Measurements from ENCODE around the gene RPS6KC1. TPM values are rescaled to one million over a fixed set of nuclear protein-coding genes. Genes with fewer than 3 reads are reported as not detected.
"Not testable (repeated sequence)": the region's sequence is repeated elsewhere in the genome, so short reads cannot be mapped to it uniquely, and the experiment has no call there.

The RPS6KC1 gene
- polyA plus RNA-seq, 5 donors, result 18.4 to 27.8 (median 24.5) TPM

DNA sequence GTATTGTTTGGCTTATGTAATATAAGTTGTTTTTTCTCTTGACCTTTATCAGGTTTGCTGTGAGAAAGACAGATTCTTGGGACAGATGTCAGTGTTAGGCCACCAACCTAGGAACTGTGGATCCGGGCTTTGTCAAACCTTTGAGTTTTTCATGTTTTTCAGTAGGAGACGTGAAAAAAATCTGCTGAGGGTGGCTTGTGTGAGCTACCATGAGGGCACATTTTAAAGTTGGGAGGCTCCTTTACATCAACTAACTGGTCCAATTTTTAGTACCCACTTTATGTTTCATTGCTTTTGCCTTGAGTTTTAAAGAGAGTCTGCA lies 801 bp downstream of the RPS6KC1 start:
- DNase-seq, result no peak

DNA sequence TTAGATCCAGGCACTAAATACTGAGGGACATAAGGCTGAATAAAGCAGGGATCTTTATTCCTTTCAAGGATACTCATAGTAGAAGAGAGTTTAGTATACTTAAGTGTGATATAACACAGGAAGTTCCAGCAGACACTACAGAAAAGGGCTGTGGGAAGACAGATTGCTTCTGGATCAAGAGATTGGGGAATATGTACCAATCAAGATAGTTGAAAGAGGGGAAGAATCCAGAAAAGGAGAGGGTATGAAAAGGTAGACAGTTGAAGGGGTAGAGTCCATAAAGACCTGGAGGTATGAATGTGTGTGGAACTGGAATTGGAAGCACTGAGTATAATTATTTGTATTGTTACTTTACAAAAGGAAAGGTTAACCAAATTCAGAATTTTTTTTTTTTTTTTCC lies 2.4 kb downstream of the RPS6KC1 start:
- no peak for DNase-seq

DNA sequence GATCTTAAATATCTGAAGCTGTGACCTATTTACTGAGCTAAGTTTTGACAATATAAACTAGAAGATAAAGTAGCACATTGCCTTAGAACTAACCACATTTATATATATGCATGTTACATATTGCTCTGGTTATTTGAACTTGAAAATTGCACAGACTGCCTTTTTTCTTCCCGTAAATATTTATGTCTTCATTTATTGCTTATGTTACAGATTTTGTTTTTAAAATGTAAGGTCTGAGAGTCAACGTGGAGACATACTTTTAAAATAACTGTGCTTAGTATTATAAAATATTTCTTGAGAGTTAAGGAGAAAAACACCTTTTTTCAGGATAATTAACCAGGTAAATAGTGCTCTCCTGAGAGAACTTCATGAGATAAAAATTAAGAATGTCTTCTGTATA lies 3.1 kb downstream of the RPS6KC1 start:
- no peak for DNase-seq

DNA sequence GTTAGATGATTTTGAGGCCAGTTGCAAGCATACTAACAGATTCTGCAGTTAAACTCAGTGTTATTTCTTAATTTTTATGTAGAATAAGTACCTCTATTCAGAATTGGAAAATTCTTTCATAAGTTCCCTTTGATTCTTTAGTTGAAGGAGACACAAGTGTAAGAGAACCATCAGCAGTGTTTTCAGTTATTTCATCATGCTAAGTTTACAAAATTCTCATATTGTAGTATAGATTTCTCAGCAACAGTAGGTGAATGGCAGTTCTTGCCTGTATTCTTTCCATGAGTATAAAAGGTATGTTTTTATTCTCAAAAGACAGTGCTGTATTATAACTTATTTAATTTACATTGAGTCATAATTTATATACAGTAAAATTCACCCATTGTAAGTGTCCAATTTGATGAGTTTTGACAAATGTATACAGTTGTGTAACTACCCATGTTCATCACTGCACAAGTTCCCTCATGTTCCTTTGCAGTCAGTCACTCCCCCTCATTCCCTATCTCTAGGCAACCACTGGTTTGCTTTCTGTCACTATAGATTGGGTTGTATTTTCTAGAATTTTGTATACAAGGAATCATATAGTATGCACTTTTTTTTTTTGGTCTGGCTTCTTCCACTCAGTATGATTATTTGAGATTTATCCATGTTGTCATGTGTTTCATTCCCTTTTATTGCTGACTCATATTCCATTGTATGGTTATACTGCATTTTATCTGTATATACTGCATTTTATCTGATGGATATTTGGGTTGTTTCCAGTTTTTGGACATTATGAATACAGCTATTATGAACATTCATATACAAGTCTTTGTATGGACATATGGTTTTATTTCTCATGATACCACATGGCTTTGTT lies 3.9 kb downstream of the RPS6KC1 start:
- DNase-seq, result no peak

DNA sequence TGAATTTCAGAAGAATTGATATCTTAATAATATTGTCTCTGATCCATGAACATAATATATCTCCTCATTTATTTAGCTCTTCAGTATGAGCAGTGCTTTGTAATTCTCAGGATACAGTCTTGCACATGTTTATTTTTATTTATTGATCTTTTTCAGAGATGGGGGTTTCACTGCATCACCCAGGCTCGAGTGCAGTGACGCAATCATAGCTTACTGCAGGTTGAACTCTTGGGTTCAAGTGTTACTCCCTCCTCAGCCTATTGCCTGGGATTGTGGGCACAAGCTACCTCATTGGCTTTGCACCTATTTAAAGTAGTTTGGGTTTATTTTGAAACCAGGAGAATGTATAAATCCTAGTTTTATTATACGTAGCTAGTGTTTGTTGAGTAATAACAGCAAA lies 4.7 kb downstream of the RPS6KC1 start:
- DNase-seq, result no peak

GRCh38 chr1:213057264-213058059 lies 6.4 kb downstream of the RPS6KC1 start:
- no peak for DNase-seq

DNA sequence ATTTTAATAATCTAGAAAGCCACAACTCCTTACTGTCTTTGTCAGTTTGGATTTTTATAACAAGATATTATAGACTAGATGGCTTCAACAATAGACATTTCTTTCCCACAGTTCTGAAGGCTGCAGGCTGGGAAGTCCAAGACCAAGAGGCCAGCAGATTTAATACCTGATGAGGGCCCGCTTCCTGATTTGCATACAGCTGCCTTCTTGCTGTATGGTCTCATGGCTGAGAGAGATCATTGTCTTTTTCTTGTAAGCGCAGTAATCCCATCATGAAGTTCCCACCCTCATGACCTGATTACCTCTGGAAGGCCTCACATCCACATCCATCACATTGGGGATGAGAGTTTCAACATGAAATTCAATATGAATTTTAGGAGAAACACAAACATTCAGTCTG lies 9.8 kb downstream of the RPS6KC1 start:
- DNase-seq, result no peak

- DNase-seq, result no peak
Observed at GRCh38 chr1:213061263-213061662, 10.2 kb downstream of the RPS6KC1 start.

DNA sequence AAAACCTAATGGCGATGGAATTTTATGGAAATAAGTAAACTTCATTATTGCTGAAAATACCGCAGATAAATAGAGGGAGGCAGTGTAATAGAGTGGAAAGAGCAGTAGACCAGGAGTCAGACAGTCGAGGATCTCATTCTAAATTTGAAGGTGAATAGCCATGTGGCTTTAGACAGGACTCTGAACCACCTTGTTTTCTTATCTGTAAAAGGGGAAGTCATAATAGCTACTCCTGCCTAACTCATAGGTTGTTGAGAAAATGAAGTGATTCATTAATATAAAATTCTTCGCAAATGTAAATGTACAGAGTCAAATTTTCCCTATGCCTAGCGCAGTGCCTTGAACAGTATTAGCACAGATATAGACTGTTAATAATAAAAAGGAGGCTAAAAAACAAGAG lies 14.8 kb downstream of the RPS6KC1 start:
- DNase-seq, result no peak

- DNase-seq, result no peak
Observed at GRCh38 chr1:213066363-213066762, 15.3 kb downstream of the RPS6KC1 start.

GRCh38 chr1:213067352-213067751 lies 16.3 kb downstream of the RPS6KC1 start:
- no peak for DNase-seq

DNA sequence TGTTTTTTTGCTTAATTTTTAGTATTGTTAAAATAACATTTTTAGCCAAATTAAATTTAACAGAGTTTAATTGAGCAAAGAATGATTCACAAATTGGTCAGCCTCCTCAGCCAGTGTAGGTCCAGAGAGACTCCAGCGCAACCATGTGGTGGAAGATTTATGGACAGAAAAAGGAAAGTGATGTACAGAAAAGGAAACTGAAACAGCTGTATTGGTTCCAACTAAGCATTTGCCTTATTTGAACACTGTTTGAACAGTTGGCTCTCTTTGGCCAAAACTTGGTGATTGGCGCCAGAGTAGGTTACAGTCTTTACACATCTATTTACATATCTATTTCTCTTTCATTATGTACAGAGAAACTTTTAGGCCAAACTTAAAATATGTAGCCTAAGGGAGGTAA lies 19.4 kb downstream of the RPS6KC1 start:
- DNase-seq, result peak in 1 of 2 donors; percentile 35

DNA sequence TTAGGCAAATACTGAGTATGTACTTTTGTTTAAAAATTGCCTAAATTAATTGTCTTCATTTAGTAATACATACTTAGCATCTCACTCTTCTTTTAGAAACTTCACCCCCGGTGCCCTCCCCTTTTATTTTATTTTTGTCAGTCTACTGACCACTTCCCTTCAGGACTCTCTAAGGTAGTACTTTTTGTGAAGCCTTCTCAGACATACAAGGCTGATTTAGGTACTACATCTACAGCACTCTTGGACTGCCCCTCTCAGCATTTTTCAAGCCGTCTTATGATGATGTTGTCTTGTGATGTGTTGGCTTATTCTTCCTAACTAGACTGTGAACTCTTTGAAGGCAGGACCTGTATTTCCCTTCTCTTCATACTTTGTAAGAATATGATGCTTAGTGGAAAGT lies 24.7 kb downstream of the RPS6KC1 start:
- no peak for DNase-seq

- DNase-seq, result no peak
Observed at GRCh38 chr1:213082420-213083111, 31.5 kb downstream of the RPS6KC1 start.

DNA sequence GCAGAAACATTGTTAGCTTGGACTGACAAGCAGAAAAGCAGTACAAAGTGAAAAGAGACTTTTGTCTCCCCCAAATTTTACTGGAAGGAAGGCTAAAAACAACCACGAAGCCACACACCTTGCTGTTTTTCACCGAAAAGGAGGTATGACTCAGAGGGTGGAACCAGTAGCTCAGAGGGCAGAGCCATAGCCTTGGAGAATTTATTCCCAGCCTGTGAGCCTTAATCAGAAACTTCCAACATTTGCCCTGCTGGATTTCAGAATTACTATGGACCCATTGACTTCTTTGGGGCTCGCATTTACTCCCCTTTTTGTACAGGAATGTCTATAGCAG lies 32.0 kb downstream of the RPS6KC1 start:
- no peak for DNase-seq

- no peak for DNase-seq
Observed at GRCh38 chr1:213087911-213088310, 36.9 kb downstream of the RPS6KC1 start.

- DNase-seq, result no peak
Observed at GRCh38 chr1:213089924-213090677, 39.1 kb downstream of the RPS6KC1 start.

DNA sequence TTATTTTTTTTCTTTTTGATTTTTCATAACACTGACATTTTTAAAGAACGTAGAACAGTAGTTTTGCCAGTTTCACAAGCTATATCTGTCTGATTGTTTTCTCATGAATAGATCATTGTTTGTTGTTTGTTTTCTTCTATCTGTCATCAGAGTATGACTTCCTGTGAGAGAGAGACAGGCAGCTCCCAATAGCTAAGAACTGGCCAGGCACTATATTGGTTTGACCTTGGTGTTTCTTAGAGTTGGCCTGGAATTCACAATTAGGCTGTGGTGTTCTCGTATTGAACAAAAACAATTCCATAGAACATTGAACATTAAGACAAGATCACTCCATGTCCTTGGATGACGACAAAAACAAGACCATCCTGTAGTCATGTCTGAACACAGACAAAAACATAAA lies 43.4 kb downstream of the RPS6KC1 start:
- no peak for DNase-seq

DNA sequence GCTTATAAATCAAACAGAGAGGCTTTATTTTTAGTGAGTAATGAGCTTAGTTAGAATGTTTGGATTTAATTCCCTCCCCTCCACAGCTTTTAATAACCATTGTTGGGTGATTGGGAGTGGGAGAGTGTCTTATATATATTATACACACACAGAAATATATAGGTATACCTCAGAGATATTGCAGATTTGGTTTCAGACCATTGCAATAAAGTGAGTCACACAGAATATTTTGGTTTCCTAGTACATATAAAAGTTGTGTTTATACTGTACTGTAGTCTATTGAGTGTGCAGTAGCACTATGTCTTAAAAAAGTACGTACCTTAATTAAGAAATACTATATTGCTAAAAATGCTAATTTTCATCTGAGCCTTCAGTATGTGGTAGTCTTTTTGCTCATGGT lies 44.4 kb downstream of the RPS6KC1 start:
- no peak for DNase-seq

- DNase-seq, result no peak
Observed at GRCh38 chr1:213099682-213100399, 48.8 kb downstream of the RPS6KC1 start.

DNA sequence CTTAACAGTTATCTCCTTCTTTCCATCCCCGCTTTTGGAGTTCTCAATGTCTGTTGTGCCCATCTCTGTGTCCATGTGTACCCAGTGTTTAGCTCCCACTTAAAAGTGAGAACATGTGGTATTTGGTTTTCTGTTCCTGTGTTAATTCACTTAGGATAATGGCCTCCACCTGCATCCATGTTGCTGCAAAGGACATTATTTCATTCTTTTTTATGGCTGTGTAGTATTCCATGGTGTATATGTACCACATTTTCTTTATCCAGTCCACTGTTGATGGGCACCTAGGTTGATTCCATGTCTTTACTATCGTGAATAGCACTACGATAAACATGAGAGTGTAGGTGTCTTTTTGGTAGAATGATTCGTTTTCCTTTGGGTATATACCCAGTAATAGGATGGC lies 49.5 kb downstream of the RPS6KC1 start:
- not testable (repeated sequence) for DNase-seq
